H9 (cell line): ENCODE measurements around the gene ZFYVE28. TPM values are rescaled to one million over a fixed set of nuclear protein-coding genes. Genes with fewer than 3 reads are reported as not detected.

Source experiments
- DNase-seq: peaks from one replicate; pipeline ENCODE4 v3.0.0-alpha.2; 2017
- H2AFZ ChIP-seq: one replicate; pipeline ENCODE4 v1.6.1; 2013; ENCODE audit warnings: mild to moderate bottlenecking, low read length, control low read depth, moderate library complexity
- H2AK5ac ChIP-seq: 2 replicates; pipeline ENCODE4 v1.6.1; 2013; ENCODE audit warnings: low read length, control low read depth, mixed read lengths; ENCODE audit not compliant: insufficient read length
- H2BK120ac ChIP-seq: one replicate; pipeline ENCODE4 v1.6.1; 2013; ENCODE audit warnings: low read depth, mild to moderate bottlenecking, low read length, control low read depth, inconsistent platforms; ENCODE audit not compliant: poor library complexity, severe bottlenecking
- H2BK12ac ChIP-seq: 2 replicates; pipeline ENCODE4 v1.6.1; 2013; ENCODE audit warnings: low read length, control low read depth, mixed read lengths, low read depth; ENCODE audit not compliant: insufficient read length
- H2BK15ac ChIP-seq: 2 replicates; pipeline ENCODE4 v1.6.1; 2013; ENCODE audit warnings: low read depth, low read length, control low read depth
- H2BK20ac ChIP-seq: one replicate; pipeline ENCODE4 v1.6.1; 2013; ENCODE audit warnings: low read depth, mild to moderate bottlenecking, low read length, control low read depth, inconsistent platforms; ENCODE audit not compliant: poor library complexity, severe bottlenecking
- H2BK5ac ChIP-seq: 2 replicates; pipeline ENCODE4 v1.6.1; 2013; ENCODE audit warnings: low read length, control low read depth, mixed read lengths; ENCODE audit not compliant: insufficient read length
- H3K14ac ChIP-seq: 2 replicates; pipeline ENCODE4 v1.6.1; 2013; ENCODE audit warnings: low read length, control low read depth; ENCODE audit not compliant: insufficient read depth
- H3K18ac ChIP-seq: 2 replicates; pipeline ENCODE4 v1.6.1; 2013; ENCODE audit warnings: low read depth, mild to moderate bottlenecking, mixed read lengths, low read length, control low read depth; ENCODE audit not compliant: insufficient read length
- H3K23ac ChIP-seq: 2 replicates; pipeline ENCODE4 v1.6.1; 2013; ENCODE audit warnings: low read length, control low read depth, mixed read lengths, low read depth; ENCODE audit not compliant: insufficient read length
- H3K23me2 ChIP-seq: 2 replicates; pipeline ENCODE4 v1.6.1; 2013; ENCODE audit warnings: low read depth, mild to moderate bottlenecking, mixed read lengths, low read length, control low read depth; ENCODE audit not compliant: insufficient read length, poor library complexity, severe bottlenecking
- H3K27ac ChIP-seq: 2 replicates; pipeline ENCODE4 v1.5.1; 2013; ENCODE audit warnings: low read length, control low read depth, mixed read lengths, low read depth; ENCODE audit not compliant: insufficient read length
- H3K27me3 ChIP-seq: 2 replicates; pipeline ENCODE4 v1.6.1; 2013; ENCODE audit warnings: low read length, control low read depth, inconsistent platforms; ENCODE audit not compliant: insufficient read depth
- H3K4ac ChIP-seq: 2 replicates; pipeline ENCODE4 v1.6.1; 2013; ENCODE audit warnings: low read depth, mild to moderate bottlenecking, control low read depth, inconsistent platforms, low read length, moderate library complexity
- H3K4me1 ChIP-seq: 2 replicates; pipeline ENCODE4 v1.6.1; 2013; ENCODE audit warnings: low read length, control low read depth, inconsistent platforms; ENCODE audit not compliant: insufficient read depth
- H3K4me2 ChIP-seq: 2 replicates; pipeline ENCODE4 v1.6.1; 2013; ENCODE audit warnings: low read length, control low read depth, mixed read lengths; ENCODE audit not compliant: insufficient read length, insufficient read depth
- H3K56ac ChIP-seq: 2 replicates; pipeline ENCODE4 v1.6.1; 2013; ENCODE audit warnings: low read depth, mild to moderate bottlenecking, mixed read lengths, low read length, control low read depth; ENCODE audit not compliant: insufficient read length
- H3K79me1 ChIP-seq: 2 replicates; pipeline ENCODE4 v1.6.1; 2013; ENCODE audit warnings: low read depth, mild to moderate bottlenecking, moderate library complexity, low read length, control low read depth, inconsistent platforms; ENCODE audit not compliant: insufficient read depth, poor library complexity, severe bottlenecking
- H3K79me2 ChIP-seq: 2 replicates; pipeline ENCODE4 v1.6.1; 2013; ENCODE audit warnings: low read length, control low read depth, inconsistent platforms; ENCODE audit not compliant: insufficient read depth
- H3K9ac ChIP-seq: 2 replicates; pipeline ENCODE4 v1.6.1; 2013; ENCODE audit warnings: low read length, control low read depth, mixed read lengths; ENCODE audit not compliant: insufficient read length; ENCODE audit errors: extremely low read depth
- H3K9me3 ChIP-seq: one replicate; pipeline ENCODE4 v1.6.1; 2013; ENCODE audit warnings: low read depth, low read length, inconsistent platforms; ENCODE audit not compliant: control insufficient read depth
- H3T11ph ChIP-seq: one replicate; pipeline ENCODE4 v1.6.1; 2013; ENCODE audit warnings: mild to moderate bottlenecking, low read length, control low read depth, inconsistent platforms
- H4K20me1 ChIP-seq: one replicate; pipeline ENCODE4 v1.6.1; 2013; ENCODE audit not compliant: control insufficient read depth, insufficient read length, insufficient read depth
- H4K5ac ChIP-seq: 2 replicates; pipeline ENCODE4 v1.6.1; 2013; ENCODE audit warnings: low read depth, mild to moderate bottlenecking, mixed read lengths, low read length, control low read depth; ENCODE audit not compliant: insufficient read length
- H4K8ac ChIP-seq: replicated peaks from 2 replicates; pipeline ENCODE4 v1.6.1; 2013; ENCODE audit warnings: low read length, control low read depth, mixed read lengths, low read depth; ENCODE audit not compliant: insufficient read length
- H4K91ac ChIP-seq: 2 replicates; pipeline ENCODE4 v1.6.1; 2013; ENCODE audit warnings: low read depth, mild to moderate bottlenecking, moderate library complexity, mixed read lengths, low read length, control low read depth; ENCODE audit not compliant: insufficient read length
- H3K27ac Mint-ChIP-seq, 3 experiments: 2 replicates in 2 of 3; 3 replicates in 1 of 3; pipeline ENCODE4 v1.8.0; 2020 to 2021; ENCODE audit warnings: mixed read lengths in 3 of 3, mild to moderate bottlenecking in 1 of 3, moderate library complexity in 1 of 3
- H3K27me3 Mint-ChIP-seq: 2 replicates; pipeline ENCODE4 v1.8.0; 2021; ENCODE audit warnings: low read depth, mild to moderate bottlenecking, moderate library complexity, mixed read lengths
- H3K36me3 Mint-ChIP-seq, 3 experiments: 2 replicates in 2 of 3; 3 replicates in 1 of 3; pipeline ENCODE4 v1.8.0; 2020 to 2021; ENCODE audit warnings: low read depth in 3 of 3, mixed read lengths in 3 of 3; ENCODE audit not compliant: insufficient read depth in 1 of 3
- H3K4me1 Mint-ChIP-seq, 2 experiments: 2 replicates each; pipeline ENCODE4 v1.8.0; 2020; ENCODE audit warnings: mixed read lengths in 2 of 2
- H3K4me3 Mint-ChIP-seq, 2 experiments: 2 replicates in 1 of 2; 3 replicates in 1 of 2; pipeline ENCODE4 v1.8.0; 2020 to 2021; ENCODE audit warnings: mild to moderate bottlenecking in 2 of 2, mixed read lengths in 2 of 2, moderate library complexity in 1 of 2
- H3K9me3 Mint-ChIP-seq, 2 experiments: 2 replicates in 1 of 2; 3 replicates in 1 of 2; pipeline ENCODE4 v1.8.0; 2020; ENCODE audit warnings: mild to moderate bottlenecking in 2 of 2, mixed read lengths in 2 of 2, moderate library complexity in 1 of 2
- WGBS: extraction: QIAGEN DNeasy Blood & Tissue Kit; methylation state at CpG from one replicate; pipeline ENCODE4 v1.1.7; 2013; ENCODE audit warnings: missing lambda C conversion rate, low lambda C conversion rate, mixed read lengths; ENCODE audit not compliant: insufficient read length; ENCODE audit errors: extremely low coverage; 5-methylcytosine and 5-hydroxymethylcytosine counted together
- total RNA-seq: library from RNA; stranded (reverse); gene quantifications from 2 replicates; pipeline ENCODE4 v1.2.1, GENCODE V29; 2021
- TF ChIP-seq, protein P1 (sequence below): fragments of 200-600 bp; sonication (generic); conservative IDR thresholded peaks from 3 replicates; pipeline ENCODE4 v1.8.0; 2021; ENCODE audit warnings: antibody characterized with exemption, mild to moderate bottlenecking

The ZFYVE28 gene
- total RNA-seq, 1 experiment from 2014 or later, result 0.98 TPM

GRCh38 chr4:2363951-2364653 lies 54.3 kb downstream of the ZFYVE28 start:
- Histone ChIP-seq H3K56ac (no peak overlapping the region), H3K4me2 (no peak overlapping the region), H3K79me1 (no peaks in the 10 kb centered on the region), H3K9ac (no peak overlapping the region), H4K91ac (no peak overlapping the region), H3K18ac (no peak overlapping the region), H2BK120ac (no peak overlapping the region), H4K5ac (no peak overlapping the region), H2BK15ac (no peak overlapping the region), H4K8ac (no peak overlapping the region), H3K79me2 (no peaks in the 10 kb centered on the region), H2BK20ac (no peak overlapping the region), H2BK5ac (no peak overlapping the region), H2AFZ (no peak overlapping the region), H3K4ac (no peak overlapping the region), H3K23ac (no peak overlapping the region), H2BK12ac (no peak overlapping the region), H3T11ph (no peak overlapping the region), H4K20me1 (no peaks in the 10 kb centered on the region), H3K27ac (no peak overlapping the region), H3K23me2 (no peaks in the 10 kb centered on the region), H3K27me3 (no peaks in the 10 kb centered on the region), H3K14ac (peak overlapping the region; percentile 60; the same call in 1 of the 2 replicates), H2AK5ac (no peak overlapping the region), H3K9me3 (no peaks in the 10 kb centered on the region), H3K4me1 (no peaks in the 10 kb centered on the region)
- WGBS, result no CpG with 5 or more reads among the region's 17 CpGs
- DNase-seq, result no peak
- H3K4me3 Mint-ChIP-seq, result no peak overlapping the region
- TF ChIP-seq, protein P1, sequence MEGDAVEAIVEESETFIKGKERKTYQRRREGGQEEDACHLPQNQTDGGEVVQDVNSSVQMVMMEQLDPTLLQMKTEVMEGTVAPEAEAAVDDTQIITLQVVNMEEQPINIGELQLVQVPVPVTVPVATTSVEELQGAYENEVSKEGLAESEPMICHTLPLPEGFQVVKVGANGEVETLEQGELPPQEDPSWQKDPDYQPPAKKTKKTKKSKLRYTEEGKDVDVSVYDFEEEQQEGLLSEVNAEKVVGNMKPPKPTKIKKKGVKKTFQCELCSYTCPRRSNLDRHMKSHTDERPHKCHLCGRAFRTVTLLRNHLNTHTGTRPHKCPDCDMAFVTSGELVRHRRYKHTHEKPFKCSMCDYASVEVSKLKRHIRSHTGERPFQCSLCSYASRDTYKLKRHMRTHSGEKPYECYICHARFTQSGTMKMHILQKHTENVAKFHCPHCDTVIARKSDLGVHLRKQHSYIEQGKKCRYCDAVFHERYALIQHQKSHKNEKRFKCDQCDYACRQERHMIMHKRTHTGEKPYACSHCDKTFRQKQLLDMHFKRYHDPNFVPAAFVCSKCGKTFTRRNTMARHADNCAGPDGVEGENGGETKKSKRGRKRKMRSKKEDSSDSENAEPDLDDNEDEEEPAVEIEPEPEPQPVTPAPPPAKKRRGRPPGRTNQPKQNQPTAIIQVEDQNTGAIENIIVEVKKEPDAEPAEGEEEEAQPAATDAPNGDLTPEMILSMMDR, result no peak
- H3K27me3 Mint-ChIP-seq, result peaks cover 7% of the 10 kb centered on the region
- no peak overlapping the region for H3K27ac Mint-ChIP-seq
- peaks cover 2 to 4% of the 10 kb centered on the region in 2 experiments; a peak in 3 of 5 replicates for H3K9me3 Mint-ChIP-seq
- no peaks in the 10 kb centered on the region; a peak in 2 of 7 replicates for H3K36me3 Mint-ChIP-seq
- peaks cover 0 to 7% of the 10 kb centered on the region in 2 experiments; a peak in 2 of 4 replicates for H3K4me1 Mint-ChIP-seq
